GM18867 (cell line): ENCODE measurements around the gene LYSMD3.
"Not testable (repeated sequence)": the region's sequence is repeated elsewhere in the genome, so short reads cannot be mapped to it uniquely, and the experiment has no call there.

Source experiments
- ATAC-seq: cut with Tn5 transposase; IDR thresholded peaks from one replicate; pipeline ENCODE4 v1.9.1; 2021; ENCODE audit warnings: mild to moderate bottlenecking, moderate library complexity; ENCODE audit not compliant: unreplicated experiment

LYSMD3 gene

GRCh38 chr5:90529194-90529938 is at the start of gene LYSMD3:
LYSMD3 (minus strand) TSS chr5:90529584; CDS start chr5:90525289, 4,295 bp downstream.
- ATAC-seq: peak; percentile 89

- ATAC-seq: not testable (repeated sequence)
Observed at GRCh38 chr5:90576566-90576965, 47.2 kb upstream of the LYSMD3 start.

- ATAC-seq: no peak
Observed at GRCh38 chr5:90575712-90576111, 46.3 kb upstream of the LYSMD3 start.

GRCh38 chr5:90571147-90571773 is 41.9 kb upstream of the LYSMD3 start:
- no peak for ATAC-seq

- no peak for ATAC-seq
Observed at GRCh38 chr5:90570034-90570433, 40.6 kb upstream of the LYSMD3 start.

GRCh38 chr5:90569084-90569483 is 39.7 kb upstream of the LYSMD3 start:
- ATAC-seq: no peak

DNA sequence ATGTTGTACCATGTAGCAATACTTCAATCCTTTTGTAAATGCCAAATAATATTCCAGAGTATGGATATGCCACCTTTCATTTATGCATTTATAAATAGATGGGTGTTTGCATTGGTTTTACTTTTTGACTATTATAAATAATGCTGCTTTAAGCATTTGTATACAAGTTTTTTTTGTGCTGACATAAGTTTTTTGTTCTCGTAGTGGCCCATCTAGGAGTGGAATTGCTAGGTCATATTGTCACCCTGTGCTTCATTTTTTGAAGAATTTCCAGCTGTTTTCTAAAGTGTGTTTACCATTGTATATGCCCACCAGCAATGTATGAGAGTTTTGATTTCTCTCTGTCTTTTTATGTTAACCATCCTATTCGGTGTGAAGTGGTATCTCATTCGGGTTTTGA is 36.1 kb upstream of the LYSMD3 start:
- ATAC-seq: no peak

GRCh38 chr5:90563108-90563507 is 33.7 kb upstream of the LYSMD3 start:
- ATAC-seq: no peak

DNA sequence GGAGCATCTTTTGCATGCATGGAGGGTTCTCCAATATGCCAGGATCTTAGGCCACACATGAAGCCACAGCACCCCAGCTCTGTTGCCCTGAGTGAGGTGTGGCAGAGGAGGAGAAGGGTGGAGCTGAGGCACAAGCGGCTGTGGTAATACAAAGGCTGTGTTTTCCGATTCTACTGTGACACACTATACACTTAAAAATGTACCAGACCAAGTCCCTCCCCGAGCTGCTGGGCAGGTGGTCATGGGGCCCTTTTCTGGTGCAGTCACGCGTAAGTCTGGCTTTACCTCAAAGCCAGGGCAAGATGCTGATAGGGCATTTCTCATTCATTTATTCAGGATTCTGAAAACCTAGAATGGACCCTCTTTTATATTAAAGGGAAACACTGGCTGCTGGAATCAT is 33.0 kb upstream of the LYSMD3 start:
- no peak for ATAC-seq

GRCh38 chr5:90561766-90562165 is 32.4 kb upstream of the LYSMD3 start:
- ATAC-seq: no peak

- ATAC-seq: no peak
Observed at GRCh38 chr5:90560771-90561170, 31.4 kb upstream of the LYSMD3 start.

GRCh38 chr5:90558344-90559192 is 29.2 kb upstream of the LYSMD3 start, which contains the start of gene ADGRV1:
ADGRV1 (plus strand) TSS chr5:90558797; CDS start chr5:90558896, 99 bp downstream.
- peak; percentile 41 for ATAC-seq

- ATAC-seq: no peak
Observed at GRCh38 chr5:90557871-90558270, 28.5 kb upstream of the LYSMD3 start.

DNA sequence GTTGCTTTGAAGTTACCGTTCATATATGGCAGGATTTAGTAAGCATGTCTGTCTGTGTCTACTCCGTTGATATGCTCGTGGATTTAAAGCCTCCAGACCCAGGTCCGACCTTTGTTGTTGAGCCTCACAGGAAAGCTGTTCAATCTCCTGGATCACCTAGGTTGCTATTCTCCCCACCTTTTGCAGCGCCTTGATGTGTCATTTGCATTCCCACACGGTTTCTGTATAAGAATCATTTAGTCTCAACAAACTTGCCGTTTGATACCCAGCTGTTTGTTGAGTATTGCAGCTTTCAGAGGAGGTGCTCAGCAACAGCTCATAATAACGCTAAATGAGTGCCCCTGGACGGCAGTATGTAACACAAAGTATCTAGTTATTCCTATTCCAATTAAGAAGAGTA is 28.0 kb upstream of the LYSMD3 start:
- ATAC-seq: no peak

DNA sequence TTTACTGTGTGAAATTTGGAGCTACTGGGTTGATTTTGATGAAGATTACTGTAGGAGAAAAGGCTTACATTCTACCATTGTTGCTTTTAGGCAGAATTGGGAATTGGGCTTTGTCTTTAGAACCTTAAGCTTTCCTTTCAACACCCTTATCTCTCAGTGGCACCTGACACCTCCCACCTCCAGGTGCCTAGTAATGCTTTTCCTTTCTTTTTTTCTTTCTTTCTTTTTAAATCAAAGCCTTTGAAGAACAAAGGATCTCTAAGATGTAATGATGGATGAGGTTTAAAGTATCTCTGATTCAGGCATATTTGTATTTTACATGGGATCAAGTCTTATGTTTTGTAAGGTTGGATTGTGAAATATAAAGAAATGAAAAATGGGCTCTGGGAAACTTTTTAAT is 26.3 kb upstream of the LYSMD3 start:
- ATAC-seq: no peak

DNA sequence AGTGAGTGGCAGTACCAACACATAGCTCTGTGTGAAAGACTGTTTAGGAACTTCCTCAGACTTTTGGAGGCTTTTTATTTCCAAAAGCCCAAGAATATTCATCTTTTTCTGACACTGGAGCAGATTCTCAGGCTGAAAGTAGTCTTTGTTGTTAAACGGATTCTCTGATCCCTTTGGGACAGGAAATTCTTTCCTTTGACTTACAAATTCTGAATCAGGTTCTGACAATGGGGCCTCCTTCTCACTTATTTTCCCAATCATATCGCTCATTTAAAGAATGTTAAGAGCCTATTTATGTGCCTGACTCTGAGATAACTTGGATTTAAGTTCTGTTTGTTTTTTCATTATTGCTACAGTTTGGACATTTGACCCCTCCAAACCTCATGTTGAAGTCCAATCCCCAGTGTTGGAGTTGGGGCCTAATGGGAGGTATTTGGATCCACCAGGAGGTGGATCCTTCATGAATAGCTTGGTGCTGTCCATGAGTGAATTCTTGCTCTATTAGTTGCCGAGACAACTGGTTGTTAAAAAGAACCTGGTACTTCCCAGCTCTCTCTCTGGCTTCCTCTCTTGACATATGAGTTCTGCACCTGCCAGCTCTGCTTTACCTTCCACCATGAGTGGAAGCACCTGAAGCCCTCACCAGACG is 25.1 kb upstream of the LYSMD3 start:
- ATAC-seq: no peak

- ATAC-seq: no peak
Observed at GRCh38 chr5:90553711-90554110, 24.3 kb upstream of the LYSMD3 start.

DNA sequence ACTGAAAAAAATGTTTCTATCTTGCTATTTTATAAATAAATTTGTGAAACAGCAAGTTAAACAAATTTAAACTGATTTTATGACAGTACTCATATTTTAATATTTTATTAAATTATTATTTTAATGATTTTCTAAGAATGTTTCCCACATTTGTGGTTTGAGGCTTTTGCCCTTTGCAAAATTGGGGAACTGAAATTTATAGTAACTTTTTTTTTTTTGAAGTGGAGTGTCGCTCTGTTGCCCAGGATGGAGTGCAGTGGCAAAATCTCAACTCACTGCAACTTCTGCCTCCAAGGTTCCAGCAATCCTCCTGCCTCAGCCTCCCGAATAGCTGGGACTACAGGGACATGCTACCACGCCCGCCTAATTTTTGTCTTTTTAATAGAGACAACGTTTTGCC is 22.0 kb upstream of the LYSMD3 start:
- no peak for ATAC-seq

DNA sequence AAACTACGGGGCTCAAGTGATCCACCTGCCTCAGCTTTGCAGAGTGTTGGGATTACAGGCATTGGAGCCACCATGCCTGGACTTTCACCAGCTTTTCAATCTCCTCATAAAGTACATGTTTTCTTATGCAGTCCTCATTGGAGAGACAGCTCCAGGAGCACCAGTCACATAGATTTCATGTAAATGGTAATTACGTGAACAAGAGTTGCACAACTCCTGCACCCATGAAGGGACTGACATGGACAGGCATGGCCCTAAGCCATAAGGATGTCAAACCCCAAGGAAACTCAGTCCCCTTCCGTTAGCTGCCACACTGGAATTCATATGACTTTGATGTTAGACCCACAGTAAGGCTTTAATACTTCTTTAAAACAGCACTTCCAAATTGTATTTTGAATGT is 21.6 kb upstream of the LYSMD3 start:
- no peak for ATAC-seq

DNA sequence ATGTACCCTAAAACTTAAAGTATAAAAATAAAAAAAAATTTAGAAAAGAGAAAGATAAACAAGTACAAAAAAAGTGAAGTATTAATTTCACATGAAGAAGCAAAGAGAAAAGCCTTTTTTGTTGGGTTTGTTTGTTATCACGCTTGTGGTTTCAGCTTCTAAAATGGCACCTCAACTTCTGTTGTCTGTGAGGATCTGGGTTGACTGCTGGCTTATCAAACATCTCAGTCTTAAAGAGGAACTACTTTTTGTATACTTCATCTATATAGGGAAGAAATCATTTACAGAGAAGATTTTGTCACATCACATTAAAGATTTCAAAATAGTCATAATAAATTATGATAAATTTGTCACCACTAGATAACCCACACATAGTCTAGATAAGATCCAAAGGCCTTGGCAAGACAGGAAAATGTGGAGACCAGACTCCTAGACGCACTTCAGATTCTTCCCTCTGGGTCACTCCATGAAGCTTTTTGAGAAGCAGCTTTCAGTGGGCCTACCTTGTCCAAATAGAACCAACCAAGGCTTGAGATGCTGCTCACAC is 20.4 kb upstream of the LYSMD3 start:
- no peak for ATAC-seq

DNA sequence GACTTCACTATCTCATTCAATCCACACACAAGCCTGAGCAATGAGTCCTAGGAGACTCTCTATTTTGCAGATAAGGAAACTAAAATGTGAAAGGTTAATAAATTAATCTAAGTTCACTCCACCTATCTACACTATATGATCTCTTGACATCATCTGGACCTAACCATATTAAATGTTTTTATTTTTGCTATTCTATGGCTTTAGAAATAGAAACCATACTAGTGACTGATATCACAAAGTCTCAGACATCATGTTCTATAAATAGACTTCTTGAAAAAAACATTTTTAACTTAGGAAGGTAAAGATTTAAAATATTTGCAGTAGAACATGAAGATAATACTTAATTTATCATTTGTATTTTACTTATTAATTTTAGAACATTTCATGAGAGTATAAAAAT is 19.8 kb upstream of the LYSMD3 start:
- ATAC-seq: no peak
